Superior temporal gyrus (tissue), 1 donor: ENCODE results near the gene SYT9.
"Not testable (repeated sequence)": the region's sequence is repeated elsewhere in the genome, so short reads cannot be mapped to it uniquely, and the experiment has no call there.

Experiments
- DNase-seq: peaks from one replicate; pipeline ENCODE4 v3.0.0-alpha.2; 2016; ENCODE audit errors: extremely low spot score

The SYT9 gene

DNA sequence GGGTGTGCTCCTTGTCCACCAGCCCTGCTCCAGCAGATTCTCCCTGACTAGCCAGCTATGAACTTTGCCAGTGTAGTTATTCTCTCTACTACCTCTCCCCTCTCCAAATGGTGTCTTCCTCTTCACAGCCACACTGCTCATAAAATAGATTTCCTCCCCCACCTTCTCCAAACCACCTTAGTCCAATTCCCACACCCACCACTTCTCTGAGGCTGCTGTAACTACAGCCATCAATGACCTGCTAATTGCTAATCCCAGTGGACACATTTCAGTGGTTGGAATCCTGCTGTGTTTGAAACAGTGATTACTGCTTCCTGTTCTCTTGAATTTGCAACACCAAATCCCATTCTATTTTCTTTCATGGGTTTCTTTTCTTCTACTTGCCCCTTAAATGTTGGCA lies 23.4 kb downstream of the SYT9 start:
- DNase-seq = no peak

- DNase-seq = peak; percentile 61
These were observed 26.7 kb downstream of the SYT9 start for GRCh38 chr11:7278314-7278917.

- no peak for DNase-seq
These were observed 28.0 kb downstream of the SYT9 start for GRCh38 chr11:7279676-7280075.

DNA sequence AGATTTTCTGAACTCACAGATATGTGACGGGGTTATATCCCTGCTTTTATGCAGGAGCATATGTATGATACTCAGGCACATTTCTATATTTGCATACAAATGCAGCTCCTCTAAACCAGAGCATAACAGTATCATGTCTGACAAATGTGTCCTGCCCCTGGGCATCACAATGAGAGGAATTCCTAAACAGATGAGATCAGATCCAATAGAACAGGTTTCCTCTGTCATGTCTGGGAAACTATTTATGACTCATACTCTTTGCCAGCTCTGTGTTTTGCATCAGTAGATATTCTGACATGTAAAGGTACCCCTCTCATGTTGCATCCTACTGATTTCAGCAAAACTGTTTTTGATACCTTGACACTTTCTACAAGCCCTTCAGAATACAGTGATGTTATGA lies 29.4 kb downstream of the SYT9 start:
- DNase-seq = no peak

- DNase-seq = no peak
These were observed 30.1 kb downstream of the SYT9 start for GRCh38 chr11:7281809-7282208.

DNA sequence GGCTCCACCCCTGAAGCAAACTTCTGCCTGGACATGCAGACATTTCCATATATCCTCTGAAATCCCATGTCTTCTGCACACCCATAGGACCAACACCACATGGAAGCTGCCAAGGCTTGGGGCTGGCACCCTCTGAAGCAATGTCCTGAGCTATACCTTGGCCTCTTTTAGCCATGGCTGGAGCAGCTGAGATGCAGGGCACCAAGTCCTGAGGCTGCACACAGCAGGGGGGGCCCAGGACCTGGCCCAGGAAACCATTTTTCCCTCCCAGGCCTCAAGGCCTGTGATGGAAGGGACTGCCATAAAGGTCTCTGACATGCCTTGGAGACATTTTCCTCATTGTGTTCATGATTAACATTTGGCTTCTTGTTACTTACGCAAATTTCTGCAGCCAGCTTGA lies 34.5 kb downstream of the SYT9 start:
- no peak for DNase-seq

- no peak for DNase-seq
These were observed 39.6 kb downstream of the SYT9 start for GRCh38 chr11:7291100-7291829.

GRCh38 chr11:7292922-7293321 lies 41.2 kb downstream of the SYT9 start:
- peak; percentile 32 for DNase-seq

- DNase-seq = no peak
These were observed 47.7 kb downstream of the SYT9 start for GRCh38 chr11:7299393-7299792.

GRCh38 chr11:7300281-7300680 lies 48.6 kb downstream of the SYT9 start:
- DNase-seq = no peak

DNA sequence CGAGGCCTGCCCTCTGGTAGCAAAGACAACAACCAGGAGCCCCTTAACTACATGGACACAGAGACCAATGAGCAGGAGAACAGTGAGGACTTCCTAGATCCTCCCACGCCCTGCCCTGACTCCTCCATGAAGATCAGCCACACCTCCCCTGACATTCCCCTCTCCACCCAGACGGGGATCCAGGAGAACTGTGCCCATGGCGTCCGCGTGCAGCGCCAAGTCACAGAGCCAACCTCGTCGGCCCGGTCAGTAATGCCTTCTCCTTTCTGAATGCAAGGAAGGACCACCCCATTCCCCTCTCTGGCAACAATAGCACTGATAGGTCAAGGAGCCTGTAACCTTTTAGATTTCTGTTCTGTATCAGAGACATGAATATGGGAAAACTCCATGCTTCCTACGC lies 51.4 kb downstream of the SYT9 start:
- no peak for DNase-seq

- no peak for DNase-seq
These were observed 55.2 kb downstream of the SYT9 start for GRCh38 chr11:7306900-7307299.

GRCh38 chr11:7307836-7308235 lies 56.1 kb downstream of the SYT9 start:
- DNase-seq = no peak

- no peak for DNase-seq
These were observed 60.2 kb downstream of the SYT9 start for GRCh38 chr11:7311903-7312302.

- DNase-seq = no peak
These were observed 63.3 kb downstream of the SYT9 start for GRCh38 chr11:7314811-7315604.

- DNase-seq = no peak
These were observed 67.8 kb downstream of the SYT9 start for GRCh38 chr11:7319501-7319900.

GRCh38 chr11:7320306-7320705 lies 68.6 kb downstream of the SYT9 start:
- DNase-seq = no peak

GRCh38 chr11:7321473-7322450 lies 70.1 kb downstream of the SYT9 start:
- DNase-seq = no peak

- DNase-seq = no peak
These were observed 80.7 kb downstream of the SYT9 start for GRCh38 chr11:7332451-7332850.

DNA sequence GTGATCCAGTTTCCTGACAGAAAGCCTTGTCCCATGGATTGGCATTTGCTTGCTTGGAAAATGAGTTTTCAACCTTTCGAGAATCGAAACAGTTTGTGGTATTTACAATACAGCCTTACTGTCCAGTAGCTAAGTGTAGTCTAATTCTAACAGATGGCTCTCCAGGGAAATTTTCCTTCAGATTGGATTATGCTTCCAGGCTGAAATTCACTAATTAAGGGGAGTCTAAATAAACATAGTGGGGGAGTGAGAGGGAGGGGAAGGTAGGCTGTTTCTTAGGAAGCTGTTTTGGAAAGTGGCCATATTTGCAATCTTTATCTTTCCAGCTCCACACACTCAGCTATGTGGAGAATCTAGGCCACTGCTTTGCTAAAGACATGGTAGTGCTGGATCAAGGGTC lies 81.3 kb downstream of the SYT9 start:
- DNase-seq = no peak

- DNase-seq = not testable (repeated sequence)
These were observed 83.7 kb downstream of the SYT9 start for GRCh38 chr11:7335442-7335841.

DNA sequence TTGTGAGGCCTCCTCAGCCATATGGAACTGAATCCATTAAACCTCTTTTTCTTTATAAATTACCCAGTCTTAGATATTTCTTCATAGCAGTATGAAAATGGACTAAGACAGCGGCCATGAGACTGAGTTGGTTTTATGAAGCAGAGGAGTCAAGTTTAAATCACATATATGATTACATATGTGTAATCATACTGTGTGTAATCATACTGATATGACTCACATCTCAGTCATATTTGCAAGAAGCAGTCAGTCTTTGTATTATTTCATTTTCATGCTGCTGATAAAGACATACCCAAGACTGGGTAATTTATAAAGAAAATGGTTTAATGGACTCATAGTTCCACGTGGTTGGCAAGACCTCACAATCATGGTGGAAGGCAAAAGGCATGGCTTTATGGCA lies 89.8 kb downstream of the SYT9 start:
- DNase-seq = no peak
